GM13976 (cell line): ENCODE measurements around the gene GM2A.

ENCODE experiments used
- DNase-seq: peaks from one replicate; pipeline ENCODE4 v3.0.0; 2012; ENCODE audit warnings: low spot score
- in situ Hi-C: fragments of 300-500 bp; cut with MboI; formaldehyde crosslinking; loops from one replicate; pipeline ENCODE4 v1.12.0; 2022; ENCODE audit warnings: low sequenced_read_pairs, mixed read lengths, inconsistent platforms; ENCODE audit not compliant: unreplicated experiment
- TF ChIP-seq, protein P1 (sequence below): IDR thresholded peaks from 2 replicates; pipeline ENCODE4 v1.5.1; 2012; ENCODE audit warnings: borderline replicate concordance, mild to moderate bottlenecking; ENCODE audit not compliant: insufficient read depth; ENCODE audit errors: extremely low read depth, missing control alignments, control extremely low read depth

The GM2A gene

DNA sequence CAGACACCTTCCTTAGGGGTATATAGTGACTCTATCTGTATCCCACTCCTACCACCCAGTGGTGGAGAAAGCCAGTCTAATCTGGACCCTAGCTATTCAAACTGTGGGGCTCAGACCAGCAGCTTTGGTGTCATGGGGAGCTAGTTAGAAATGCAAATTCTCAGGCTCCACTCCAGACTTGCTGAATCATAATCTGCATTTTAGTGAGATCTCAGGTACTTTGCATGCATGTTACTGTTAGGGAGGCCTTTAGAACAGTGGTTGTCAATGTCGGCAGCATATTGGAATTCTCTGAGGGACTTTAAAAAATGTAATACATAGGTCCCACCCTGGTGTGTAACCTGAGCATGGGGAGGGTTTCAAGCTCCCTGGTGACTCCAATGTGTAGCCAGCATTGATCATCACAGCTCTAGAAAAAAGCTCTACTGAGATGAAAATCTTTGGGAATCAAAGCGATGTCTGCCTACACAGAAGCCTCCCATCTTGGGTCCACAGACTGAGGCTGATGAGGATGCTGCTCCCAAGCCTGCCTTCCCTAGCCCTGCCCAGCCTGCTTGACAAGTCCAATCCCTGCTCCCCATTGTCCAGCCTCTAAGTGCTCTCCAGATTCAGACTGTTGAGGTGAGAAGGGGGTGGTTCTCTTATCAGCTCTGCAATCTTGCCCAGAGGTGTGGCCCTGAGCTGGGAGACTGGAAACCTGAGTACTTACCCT is 11.9 kb upstream of the GM2A start:
- in situ Hi-C loops, result no loop called here
- DNase-seq, result no peak
- TF ChIP-seq, protein P1, sequence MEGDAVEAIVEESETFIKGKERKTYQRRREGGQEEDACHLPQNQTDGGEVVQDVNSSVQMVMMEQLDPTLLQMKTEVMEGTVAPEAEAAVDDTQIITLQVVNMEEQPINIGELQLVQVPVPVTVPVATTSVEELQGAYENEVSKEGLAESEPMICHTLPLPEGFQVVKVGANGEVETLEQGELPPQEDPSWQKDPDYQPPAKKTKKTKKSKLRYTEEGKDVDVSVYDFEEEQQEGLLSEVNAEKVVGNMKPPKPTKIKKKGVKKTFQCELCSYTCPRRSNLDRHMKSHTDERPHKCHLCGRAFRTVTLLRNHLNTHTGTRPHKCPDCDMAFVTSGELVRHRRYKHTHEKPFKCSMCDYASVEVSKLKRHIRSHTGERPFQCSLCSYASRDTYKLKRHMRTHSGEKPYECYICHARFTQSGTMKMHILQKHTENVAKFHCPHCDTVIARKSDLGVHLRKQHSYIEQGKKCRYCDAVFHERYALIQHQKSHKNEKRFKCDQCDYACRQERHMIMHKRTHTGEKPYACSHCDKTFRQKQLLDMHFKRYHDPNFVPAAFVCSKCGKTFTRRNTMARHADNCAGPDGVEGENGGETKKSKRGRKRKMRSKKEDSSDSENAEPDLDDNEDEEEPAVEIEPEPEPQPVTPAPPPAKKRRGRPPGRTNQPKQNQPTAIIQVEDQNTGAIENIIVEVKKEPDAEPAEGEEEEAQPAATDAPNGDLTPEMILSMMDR, result no peak

DNA sequence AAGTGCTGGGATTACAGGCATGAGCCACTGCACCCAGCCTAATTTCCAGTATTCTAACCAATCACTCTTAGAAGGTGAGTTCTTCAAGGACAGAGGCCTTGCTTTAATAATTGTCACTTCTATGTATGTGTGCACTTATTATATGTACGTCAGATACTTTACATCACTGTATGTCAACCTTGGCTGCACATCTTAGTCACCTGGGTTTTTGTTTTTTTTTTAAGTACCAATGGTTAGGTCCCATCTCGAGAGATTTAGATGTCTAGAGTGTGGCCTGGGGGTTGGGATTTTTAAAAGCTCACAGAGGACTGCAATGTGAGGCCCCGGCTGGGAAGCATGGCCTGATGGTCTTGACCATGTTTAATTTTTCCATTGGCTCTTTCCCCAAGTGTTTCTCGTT is 9.9 kb upstream of the GM2A start:
- in situ Hi-C loops, result no loop called here
- DNase-seq, result no peak
- TF ChIP-seq, protein P1, result no peak

DNA sequence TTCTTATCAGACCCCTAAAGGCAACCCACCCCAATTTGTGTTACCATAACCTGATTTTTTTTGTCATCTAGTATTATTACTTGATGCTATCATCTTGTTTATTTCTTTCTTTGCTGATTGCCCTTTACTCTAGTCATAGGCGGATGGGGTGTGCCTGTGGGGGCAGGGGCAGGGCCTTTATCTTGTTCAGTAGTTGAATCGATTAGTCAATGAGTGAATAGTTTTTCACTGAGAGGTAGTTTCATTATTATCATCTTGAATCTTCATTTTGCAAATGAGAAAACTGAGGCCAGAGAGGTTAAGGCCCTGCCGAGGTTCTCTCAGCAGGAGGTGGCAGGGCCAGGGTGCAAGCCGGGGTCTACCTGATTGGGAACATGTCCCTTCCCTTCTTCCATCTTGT is 9.4 kb upstream of the GM2A start:
- in situ Hi-C loops, result no loop called here
- TF ChIP-seq, protein P1, result no peak
- no peak for DNase-seq

DNA sequence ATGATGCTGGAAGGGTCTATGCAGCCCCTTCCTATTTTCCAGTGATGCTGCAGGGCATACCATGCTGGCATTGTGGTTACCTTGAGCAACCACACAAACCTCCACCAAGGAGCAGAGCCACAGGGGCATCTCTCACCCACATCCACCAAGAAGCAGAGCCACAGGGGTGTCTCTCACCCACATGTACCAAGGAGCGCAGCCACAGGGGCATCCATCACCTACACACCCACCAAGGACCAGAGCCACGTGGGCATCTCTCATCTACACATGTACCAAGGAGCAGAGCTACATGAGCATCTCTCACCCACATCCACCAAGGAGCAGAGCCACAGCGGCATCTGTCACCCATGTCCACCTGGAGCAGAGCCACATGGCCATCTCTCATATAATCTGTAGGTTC is 8.8 kb upstream of the GM2A start:
- in situ Hi-C loops, result no loop called here

DNA sequence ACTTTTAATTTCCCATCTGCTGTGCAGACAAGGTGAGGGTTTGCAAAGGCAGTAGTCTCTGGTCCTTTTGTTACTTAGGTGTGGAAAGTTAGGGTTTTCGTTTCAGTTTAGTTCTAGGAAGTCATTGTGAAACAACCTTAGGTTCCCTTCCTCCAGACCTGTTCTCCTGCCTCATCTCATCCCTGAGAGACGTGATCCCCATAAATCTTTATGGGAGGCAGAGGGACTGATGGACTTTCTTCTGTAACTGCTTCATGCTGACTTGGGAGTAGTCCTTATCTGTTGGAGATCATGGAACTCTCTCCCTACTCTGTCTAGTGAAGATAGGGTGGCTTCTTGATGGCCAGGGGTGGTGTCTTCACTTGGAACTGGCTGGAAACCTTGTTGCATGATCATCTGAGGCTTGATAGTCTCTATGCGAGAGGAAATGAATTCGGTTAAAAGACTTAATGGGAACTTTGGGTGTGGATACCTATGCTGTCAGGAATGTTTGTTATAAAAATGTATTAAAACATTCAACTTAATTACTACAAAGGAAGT is 7.2 kb upstream of the GM2A start:
- in situ Hi-C loops, result no loop called here
- TF ChIP-seq, protein P1, result no peak
- DNase-seq, result no peak

More for the DNA sequence above, 8.8 kb upstream of the GM2A start:
- TF ChIP-seq, protein P1, result no peak
- no peak for DNase-seq

DNA sequence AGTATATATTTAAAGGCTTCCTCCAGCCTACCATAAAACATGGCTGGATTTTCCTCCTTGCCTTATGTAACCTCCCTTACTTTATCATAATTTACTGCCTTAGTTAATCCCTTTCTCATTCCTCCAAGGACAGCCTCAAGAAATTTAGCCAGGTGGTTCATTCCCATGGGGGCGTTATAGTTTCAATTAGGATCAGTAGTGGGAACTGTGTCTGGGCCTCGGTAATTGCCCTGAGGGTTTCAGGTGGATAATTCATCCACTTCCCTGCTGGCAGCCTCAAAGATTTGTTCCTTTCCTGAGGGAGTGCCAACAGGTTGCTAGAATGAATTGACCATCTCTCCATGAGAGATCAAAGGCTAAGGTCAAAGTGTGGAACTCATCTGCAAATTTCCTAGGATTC is 4.3 kb upstream of the GM2A start:
- TF ChIP-seq, protein P1, result no peak
- in situ Hi-C loops, result no loop called here
- no peak for DNase-seq
